Right kidney (tissue), 9 donors: ENCODE measurements around the gene TPRX1.
"Not testable (repeated sequence)": the region's sequence is repeated elsewhere in the genome, so short reads cannot be mapped to it uniquely, and the experiment has no call there.

Experiments
- DNase-seq: peaks from one replicate; pipeline ENCODE4 v3.0.0-alpha.2; 2016
- long read RNA-seq, 8 donors: transcript quantifications; one replicate each; lab custom pipeline, GENCODE V29; 2026

The TPRX1 gene, protein sequence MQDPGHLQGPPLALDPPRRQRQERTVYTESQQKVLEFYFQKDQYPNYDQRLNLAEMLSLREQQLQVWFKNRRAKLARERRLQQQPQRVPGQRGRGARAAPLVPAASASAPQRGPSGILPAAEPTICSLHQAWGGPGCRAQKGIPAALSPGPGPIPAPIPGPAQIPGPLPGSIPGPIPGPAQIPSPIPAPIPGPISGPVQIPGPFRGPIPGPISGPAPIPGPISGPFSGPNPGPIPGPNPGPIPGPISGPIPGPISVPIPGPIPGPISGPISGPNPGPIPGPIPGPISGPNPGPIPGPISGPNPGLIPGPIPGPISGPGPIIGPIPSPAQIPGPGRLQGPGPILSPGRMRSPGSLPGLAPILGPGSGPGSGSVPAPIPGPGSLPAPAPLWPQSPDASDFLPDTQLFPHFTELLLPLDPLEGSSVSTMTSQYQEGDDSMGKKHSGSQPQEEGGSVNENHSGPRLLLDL
- long read RNA-seq, donor 1: 0 reads
- long read RNA-seq, donor 2: 0 reads
- long read RNA-seq, donor 3: 0 reads
- long read RNA-seq, donor 4: 0 reads
- long read RNA-seq, donor 5: 0 reads
- long read RNA-seq, donor 6: 0 reads
- long read RNA-seq, donor 7: 0 reads
- long read RNA-seq, donor 8: 0 reads

DNA sequence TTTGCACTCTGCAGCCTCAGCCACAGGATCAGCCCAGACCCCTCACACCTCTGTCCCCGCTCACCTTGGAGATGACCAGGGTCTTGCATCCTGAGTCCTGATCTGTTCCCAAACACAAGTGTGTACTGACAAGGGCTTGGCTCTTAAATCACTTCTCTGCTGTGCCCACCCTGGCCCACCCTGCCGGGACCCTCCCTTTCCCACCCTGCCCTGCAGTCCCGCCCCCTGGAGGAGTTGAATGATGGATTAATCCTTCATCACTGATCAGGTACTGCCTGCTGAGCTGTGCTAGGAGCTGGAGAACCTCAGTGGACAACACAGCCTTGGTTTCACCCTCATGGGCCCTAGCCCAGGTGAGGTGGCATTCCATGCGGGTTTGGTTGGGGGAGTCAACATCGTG is at the start of gene TPRX1:
TPRX1 (minus strand) TSS at position 101 of the 400 bp plus-strand sequence; CDS start at position 89, 12 bp downstream.
- DNase-seq: not testable (repeated sequence)

DNA sequence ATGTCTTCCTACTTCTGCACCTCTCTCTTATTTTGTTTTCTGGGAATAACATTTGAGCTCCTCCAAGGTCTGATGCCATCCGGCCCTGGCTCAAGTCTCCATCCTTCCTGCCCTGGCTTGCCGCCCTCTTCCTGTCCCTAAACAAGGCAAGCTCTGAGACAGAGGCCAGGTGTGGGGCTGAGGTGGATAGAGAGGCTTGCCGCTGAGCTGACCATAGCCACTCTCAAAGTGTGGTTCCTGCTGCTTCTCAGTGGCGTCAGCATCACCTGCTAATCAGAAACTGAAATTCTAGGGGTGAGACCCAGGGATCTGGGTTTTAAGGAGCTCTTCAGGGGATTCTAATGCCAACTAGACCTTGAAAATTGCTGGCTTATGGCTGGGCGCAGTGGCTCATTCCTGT is 48.7 kb upstream of the TPRX1 start:
- DNase-seq: no peak

DNA sequence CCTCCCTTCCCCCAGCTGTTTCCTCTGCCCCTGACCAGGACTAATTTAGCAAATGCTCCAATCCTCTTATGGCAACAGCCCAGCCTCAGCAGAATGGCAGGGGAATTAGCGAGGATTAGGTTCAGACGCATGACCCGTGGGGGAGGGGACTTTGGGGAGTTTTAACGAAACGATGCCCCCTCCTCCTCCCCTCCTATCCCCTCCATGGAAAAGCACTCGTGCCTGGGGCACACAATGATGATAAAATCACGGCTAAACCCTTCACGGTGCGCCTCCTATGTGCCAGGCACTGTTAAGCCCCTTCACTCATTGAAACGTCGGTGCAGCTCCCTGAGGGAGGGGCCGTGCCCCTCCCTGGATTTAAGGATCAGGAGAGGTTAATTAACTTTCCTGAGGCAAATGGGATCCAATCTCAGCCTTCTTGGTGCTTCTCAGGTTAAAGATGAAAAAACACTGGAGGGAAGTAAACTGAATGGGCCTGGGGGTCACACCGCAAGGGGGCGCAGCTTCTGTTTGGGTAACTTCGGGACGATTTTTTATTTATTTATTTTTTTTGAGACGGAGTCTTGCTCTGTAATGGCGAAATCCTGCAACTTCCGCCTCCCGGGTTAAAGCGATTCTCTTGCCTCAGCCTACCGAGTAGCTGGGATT is 44.6 kb upstream of the TPRX1 start:
- DNase-seq: no peak

DNA sequence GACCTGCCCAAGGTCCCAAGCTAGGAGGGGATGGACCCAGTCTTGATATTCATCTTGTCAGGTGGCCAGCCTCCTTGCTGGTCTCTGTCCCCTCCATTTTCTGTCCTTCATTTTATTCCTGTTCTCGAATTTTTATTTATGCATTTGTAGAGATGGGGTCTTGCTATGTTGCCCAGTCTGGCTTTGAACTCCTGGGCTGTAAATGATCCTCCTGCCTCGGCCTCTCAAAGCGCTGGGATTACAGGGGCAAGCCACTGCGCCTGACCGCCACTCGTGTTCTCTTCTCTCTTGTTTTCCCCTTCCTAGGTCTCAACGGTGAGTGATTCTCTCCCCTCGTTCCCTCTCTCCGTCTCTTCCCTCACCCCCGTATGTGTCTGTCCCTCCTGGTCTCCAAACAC is 44.1 kb upstream of the TPRX1 start:
- no peak for DNase-seq

DNA sequence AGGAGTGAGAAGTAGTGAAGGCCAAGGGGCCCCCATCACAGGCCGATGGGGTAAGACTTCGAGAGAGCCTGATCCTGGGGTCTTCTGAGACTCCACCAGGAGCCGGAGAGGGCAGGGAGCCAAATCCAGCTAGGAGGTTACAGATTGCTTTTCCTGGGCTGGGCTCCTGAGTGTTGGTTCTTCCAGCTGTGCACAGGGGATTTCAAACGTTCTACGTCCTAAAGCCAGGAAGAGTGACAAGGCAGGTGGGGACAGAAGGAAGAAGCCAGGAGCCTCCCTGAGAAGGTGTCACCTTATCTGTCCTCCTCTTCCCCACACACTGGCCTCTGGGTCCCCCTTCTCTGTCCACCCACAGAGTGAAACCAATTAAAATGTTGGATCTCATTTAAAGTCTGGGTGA is 38.6 kb upstream of the TPRX1 start:
- no peak for DNase-seq

DNA sequence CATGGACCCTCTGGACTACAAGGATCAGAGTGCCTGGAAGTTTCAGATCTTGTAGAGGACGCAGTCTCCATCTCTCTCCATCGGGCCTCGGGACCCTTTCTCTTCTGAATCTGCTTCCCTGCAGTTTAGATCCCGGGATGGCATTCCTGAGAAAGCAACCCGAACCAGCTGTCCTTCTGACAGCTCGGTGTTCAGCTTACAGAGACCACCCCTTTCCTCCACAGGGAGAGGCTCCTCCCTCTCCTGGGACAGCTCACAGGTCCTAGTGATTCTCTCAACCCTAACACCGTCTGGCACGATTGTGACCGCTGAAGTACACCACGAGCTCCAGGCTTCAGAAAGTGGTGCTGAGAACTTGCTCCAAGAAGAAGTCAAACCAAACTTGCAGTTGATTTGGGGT is 35.6 kb upstream of the TPRX1 start:
- DNase-seq: peak; percentile 23

DNA sequence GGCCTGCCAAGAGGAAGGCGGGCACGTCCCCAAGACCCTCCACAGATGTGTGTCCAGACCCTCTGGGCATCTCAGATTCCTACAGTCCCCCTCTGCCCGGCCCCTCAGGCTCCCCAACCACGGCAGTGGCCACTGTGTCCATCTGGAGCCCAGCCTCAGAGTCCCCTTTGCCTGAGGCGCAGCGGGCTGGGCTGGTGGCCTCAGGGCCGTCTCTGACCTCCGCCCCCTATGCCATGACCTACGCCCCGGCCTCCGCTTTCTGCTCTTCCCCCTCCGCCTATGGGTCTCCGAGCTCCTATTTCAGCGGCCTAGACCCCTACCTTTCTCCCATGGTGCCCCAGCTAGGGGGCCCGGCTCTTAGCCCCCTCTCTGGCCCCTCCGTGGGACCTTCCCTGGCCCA is 35.1 kb upstream of the TPRX1 start:
- no peak for DNase-seq

DNA sequence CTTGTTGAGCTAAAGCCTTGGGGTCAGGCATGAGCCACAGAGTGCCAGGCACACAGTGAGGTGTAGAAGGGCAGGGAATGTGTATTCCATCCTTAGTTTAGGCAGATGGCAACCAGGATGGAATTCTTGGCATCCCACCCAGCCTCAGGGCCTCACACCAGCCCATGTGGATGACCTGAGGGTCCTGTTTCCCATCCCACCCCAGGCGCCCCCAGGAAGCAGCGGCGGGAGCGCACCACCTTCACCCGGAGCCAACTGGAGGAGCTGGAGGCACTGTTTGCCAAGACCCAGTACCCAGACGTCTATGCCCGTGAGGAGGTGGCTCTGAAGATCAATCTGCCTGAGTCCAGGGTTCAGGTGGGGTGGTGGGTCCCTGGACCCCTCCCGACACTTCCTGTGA is 31.7 kb upstream of the TPRX1 start:
- DNase-seq: no peak

DNA sequence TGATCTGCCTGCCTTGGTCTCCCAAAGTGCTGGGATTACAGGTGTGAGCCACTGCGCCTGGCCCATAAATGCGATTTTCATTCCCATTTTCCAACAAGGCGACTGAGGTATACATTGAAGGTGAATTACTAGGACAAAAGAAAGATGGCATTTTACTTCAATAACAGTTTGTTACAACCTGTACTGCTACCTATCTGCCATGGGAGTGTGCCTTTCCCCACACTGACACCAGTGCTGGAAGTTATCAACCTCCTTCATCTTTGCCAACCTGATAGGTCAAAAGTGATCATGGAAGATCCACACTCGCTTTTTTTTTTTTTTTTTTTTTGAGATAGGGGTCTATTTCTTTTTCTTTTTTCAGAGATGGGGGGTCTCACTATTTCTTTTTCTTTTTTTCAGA is 28.4 kb upstream of the TPRX1 start:
- DNase-seq: no peak

DNA sequence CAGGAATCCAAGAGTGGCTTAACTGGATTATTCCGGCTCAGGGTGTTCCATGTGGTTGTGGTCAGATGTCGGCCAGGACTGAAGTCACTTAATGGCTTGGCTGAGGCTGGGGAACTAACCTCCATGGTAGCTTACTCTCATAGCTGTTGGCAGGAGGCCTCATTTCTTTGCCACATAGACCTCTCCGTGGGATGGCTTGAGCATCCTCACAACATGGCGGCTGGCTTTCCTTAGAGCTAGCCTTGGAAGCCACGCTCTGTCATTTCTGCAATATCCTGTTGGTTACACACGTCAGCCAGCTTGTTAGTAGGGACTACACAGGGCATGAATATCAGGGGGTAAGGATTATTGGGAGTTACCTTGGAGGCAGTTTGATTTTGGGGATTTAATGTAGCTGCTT is 22.4 kb upstream of the TPRX1 start:
- no peak for DNase-seq

DNA sequence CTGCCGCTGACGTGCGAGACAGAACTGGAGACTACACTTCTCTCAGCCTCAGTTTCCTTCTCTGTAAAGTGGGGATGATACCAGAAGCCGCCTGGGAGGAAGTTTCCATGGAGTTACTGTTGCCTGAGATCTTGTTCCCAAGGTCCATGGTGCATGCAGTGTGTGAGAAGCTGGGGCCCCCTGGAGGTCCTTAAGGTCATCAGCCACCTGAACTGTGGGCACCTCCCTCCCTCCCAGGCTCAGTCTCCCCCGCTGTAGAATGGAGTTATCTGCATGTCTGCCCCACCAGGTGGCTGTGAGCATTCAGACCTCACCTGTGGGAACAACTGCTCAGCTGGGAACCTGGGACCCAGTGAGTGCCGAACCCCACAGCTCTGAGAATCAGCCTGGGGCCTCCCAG is 20.0 kb upstream of the TPRX1 start:
- no peak for DNase-seq

DNA sequence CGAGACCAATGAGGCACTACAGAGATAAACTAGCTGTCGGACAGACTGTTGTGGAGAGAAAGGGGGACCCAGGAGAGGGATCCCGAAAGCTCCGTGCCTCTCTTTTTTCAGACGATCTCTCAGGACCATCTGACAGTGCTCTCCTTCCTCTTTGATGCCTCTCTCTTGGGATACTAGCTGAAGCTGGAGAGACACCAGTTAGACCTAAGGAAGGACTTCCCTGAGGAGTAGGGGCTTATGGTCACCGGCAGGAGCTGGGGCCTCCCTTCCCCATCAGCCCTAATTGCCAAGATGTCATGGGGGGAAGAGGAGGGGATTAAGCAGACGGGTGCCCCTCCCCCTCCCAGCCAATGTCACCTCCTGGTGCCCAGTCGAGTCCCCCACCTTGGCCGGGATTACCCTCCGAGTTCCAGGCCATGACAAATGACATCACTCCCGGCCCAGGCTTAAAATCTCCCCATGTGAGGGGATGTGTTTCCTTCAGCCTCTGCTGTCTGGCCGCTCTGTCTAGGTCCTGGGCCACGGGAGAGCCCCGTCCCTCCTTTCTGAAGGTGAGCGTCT is 17.2 kb upstream of the TPRX1 start, which contains the start of gene CRX:
CRX (plus strand) TSS at position 478 of the 561 bp plus-strand sequence. CDS start 12,507 bp downstream, outside the sequence.
- no peak for DNase-seq

DNA sequence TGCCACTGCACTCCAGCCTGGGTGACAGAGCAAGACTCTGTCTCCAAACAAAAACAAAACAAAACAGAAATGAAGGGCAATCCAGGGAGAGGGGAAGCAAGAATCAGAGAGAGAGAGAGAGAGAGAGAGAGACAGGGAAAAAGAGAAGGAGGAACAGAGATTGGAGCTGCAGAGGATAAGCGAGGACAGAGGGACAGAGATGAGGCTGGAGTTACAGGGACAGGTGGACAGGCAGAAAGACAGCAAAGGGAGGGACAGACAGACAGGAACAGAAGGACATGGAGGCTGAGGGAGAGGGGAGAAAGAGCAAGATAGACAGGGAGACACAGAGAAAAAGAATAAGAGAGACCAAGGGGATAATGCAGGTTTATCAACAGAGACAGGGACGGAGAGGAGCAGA is 16.1 kb upstream of the TPRX1 start:
- DNase-seq: no peak

DNA sequence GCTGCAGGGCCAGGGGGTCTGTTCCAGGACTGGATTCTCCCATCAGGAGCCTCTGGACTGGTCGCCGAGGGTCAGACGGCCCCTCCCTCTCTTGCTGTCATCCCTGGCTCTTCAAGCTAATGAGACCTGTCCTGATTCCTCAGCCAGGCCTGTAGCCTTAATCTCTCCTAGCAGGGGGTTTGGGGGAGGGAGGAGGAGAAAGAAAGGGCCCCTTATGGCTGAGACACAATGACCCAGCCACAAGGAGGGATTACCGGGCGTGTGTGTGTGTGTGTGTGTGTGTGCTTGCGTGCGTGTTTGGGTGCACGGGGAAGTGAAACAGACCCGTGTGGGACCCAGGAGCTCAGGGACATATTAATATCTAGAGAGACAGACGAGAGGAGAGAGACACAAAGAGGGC is 15.5 kb upstream of the TPRX1 start:
- DNase-seq: no peak

DNA sequence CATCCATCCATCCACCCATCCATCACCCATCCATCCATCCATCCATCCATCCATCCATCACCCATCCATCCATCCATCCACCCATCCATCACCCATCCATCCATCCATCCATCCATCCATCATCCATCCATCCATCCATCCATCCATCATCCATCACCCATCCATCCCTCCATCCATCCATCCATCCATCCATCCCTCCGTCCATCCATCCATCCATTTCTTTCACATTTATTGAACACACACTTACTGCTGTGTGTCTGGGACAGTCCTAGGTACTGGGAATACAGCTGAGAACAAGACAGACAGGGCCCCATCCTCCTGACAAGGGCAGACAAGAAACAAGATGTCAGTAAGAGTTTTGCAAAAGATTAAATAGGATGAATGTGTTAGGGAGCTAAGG is 13.9 kb upstream of the TPRX1 start:
- DNase-seq: not testable (repeated sequence)

DNA sequence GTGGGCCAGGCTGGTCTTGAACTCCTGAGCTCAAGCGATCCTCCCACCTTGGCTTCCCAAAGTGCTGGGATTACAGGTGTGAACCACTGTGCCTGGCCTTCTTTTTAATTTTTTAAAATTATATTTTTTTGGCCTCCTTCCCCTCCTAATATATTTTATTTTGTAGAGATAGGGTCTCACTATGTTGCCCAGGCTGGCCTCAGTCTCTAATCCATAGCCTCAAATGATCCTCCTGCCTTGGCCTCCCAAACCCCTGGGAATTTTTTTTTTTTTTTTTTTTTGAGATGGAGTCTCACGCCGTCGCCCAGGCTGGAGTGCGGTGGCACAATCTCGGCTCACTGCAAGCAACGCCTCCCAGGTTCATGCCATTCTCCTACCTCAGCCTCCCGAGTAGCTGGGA is 11.9 kb upstream of the TPRX1 start:
- not testable (repeated sequence) for DNase-seq

DNA sequence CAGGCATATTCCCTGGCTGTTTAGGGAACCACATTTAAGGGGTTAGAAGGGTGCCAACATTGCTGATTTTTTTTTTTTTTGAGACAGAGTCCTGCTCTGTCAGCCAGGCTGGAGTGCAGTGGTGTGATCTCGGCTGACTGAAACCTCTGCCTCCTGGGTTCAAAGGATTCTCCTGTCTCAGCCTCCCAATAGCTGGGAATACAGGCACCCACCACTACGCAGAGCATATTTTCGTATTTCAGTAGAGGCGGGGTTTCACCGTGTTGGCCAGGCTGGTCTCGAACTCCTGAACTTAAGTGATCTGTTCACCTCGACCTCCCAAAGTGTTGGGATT is 9.6 kb upstream of the TPRX1 start:
- DNase-seq: no peak

DNA sequence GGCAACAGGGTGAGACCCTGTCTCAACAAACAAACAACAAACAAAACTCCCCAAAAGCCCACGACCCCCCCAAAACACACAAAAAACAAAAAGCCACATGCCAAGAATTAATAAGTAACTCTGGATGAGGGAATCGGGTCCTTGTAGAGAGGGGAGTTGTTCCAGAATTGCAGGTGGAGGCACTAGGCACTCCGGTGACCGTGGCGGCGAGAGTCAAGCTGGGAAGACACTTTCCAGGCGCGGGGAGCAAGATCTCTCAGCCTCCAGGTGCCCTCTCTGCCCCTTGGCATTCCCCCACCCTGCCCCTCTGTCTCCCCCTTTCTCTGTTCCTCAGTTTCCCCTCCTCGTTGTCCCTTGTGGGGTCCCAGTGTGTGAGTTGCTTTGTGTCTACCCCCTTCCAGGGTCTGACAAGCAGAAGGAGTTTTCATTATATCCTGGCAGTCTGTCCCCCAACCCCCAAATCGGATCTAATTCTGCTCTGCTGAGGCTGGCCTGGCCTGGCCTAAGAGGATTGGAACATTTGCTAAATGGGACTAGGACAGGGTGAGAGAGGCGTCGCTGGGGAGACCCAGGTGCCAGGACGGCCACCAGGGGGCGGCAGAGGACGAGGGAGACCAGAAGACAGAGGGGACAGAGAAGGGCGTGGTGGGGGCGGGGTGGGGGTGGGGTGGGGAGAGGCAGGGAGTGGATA is 9.1 kb upstream of the TPRX1 start:
- DNase-seq: peak; percentile 35

DNA sequence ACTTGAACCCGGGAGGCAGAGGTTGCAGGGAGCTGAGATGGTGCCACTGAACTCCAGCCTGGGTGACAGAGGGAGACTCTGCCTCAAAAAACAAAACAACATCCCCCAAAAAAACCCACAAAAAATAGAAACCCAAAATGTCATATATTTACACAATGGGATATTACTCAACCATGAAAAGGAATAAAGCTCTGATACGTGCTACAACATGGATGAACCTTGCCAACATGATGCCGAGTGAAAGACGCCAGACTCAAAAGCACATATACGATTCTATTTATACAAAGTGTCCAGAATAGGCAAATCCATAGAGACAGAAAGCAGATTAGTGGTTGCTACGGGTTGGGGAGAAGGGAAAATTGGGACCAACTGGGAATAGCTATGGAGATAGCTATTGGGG is 2.1 kb upstream of the TPRX1 start:
- DNase-seq: no peak

DNA sequence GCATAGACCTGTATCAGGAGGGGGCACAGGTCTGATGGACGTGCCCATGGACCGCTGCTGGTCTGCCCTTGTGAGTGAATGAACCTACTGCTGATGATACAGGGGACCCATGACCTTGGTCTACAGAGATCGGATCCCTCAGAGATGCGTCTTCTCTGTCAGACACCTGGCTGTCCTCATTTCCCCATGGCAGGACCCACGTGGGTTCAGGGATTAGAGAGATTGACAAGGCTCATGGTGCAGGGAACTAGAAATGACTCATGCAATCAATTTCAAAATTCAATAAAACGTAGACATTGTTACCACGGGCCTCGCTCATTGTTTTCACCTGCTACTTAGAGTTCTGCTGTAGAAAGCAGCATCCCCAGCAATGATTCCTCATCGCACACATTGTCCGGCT is 962 bp upstream of the TPRX1 start:
- DNase-seq: no peak

DNA sequence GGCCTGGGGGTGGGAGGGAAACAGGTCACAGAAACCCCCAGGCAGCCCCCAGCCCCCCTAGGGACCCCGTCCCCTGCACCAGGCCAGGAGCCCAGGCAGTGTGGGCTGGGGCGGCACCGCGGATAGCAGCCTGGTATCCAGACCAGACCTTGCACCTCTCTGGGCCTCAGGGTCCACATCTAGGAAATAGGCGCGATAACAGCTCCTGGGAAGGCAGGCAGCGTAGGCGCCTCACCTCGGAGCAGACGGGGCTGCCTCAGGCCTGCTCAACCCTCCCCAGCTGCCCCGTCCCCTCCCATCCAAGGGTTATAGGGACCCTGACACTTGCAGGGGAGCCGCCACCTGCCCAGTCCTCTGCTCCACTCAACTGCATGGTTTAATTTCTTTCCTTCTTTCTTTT is 680 bp downstream of the TPRX1 start:
- not testable (repeated sequence) for DNase-seq

DNA sequence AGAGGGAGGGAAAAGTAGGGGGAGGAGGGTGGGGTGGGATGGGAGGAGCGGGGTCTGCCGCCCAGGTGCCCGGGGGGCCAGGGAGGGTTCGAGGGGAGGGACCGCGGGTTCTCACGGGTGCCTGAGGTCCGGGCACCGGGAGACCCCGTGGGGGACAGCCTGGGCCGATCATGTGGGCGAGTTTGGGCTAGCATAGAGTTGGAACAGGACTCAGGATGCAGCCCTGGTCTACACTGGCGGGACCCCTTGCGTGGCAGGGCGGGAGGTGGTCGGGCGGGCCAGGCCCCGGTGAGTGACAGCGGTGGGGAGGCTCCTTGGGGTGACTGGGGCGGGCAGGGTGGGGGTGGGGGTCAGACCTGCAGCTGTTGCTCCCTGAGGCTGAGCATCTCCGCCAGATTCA is 1.2 kb downstream of the TPRX1 start:
- DNase-seq: not testable (repeated sequence)
